Measurements from ENCODE around the gene SEMA5A. TPM values are rescaled to one million over a fixed set of nuclear protein-coding genes. Genes with fewer than 3 reads are reported as not detected.
A peak's percentile ranks its signal among the peaks of the same experiment; 100 is the strongest.

The SEMA5A gene
- total RNA-seq, 1 donor = 42.3 TPM

- no peak overlapping the region for H3K27ac ChIP-seq (ENCODE audit: low read depth, low read length)
- H4K20me1 ChIP-seq (ENCODE audit: insufficient read depth, low read length) = no peaks in the 10 kb centered on the region
- peaks cover 44% of the 10 kb centered on the region for H3K79me2 ChIP-seq (ENCODE audit: insufficient read depth, low read length)
- no peak for TF ChIP-seq CTCF (IDR thresholded peaks at IDR 0.05; ENCODE audit: extremely low read depth, low read depth, low read length)
- no peak overlapping the region for H3K4me3 ChIP-seq (ENCODE audit: insufficient read depth, low read length)
- DNase-seq (ENCODE audit: insufficient read length, low spot score, missing footprints) = no peak
- H2AFZ ChIP-seq (ENCODE audit: low read length) = no peak overlapping the region
- no peaks in the 10 kb centered on the region for H3K9me3 ChIP-seq (ENCODE audit: low read depth, low read length)
- H3K36me3 ChIP-seq (ENCODE audit: insufficient read depth, low read length) = no peaks in the 10 kb centered on the region
- H3K4me2 ChIP-seq (ENCODE audit: insufficient read depth, low read length) = no peak overlapping the region
- peaks cover 4% of the 10 kb centered on the region for H3K4me1 ChIP-seq (ENCODE audit: insufficient read depth, low read length)
- H3K27me3 ChIP-seq (ENCODE audit: insufficient read depth, low read length) = no peaks in the 10 kb centered on the region
Observed at GRCh38 chr5:9524941-9525340, 20.9 kb downstream of the SEMA5A start.

GRCh38 chr5:9523090-9523823 lies 22.6 kb downstream of the SEMA5A start:
- no peak for TF ChIP-seq CTCF (IDR thresholded peaks at IDR 0.05; ENCODE audit: extremely low read depth, low read depth, low read length)
- H3K27ac ChIP-seq (ENCODE audit: low read depth, low read length) = no peak overlapping the region
- H3K4me2 ChIP-seq (ENCODE audit: insufficient read depth, low read length) = no peak overlapping the region

GRCh38 chr5:9519537-9519936 lies 26.3 kb downstream of the SEMA5A start:
- DNase-seq (ENCODE audit: insufficient read length, low spot score, missing footprints) = peak; percentile 48
- Histone ChIP-seq H3K4me3 (ENCODE audit: insufficient read depth, low read length) (no peak overlapping the region), H3K27ac (ENCODE audit: low read depth, low read length) (no peak overlapping the region), H3K4me2 (ENCODE audit: insufficient read depth, low read length) (no peak overlapping the region), H3K9me3 (ENCODE audit: low read depth, low read length) (no peaks in the 10 kb centered on the region), H3K36me3 (ENCODE audit: insufficient read depth, low read length) (no peaks in the 10 kb centered on the region), H3K79me2 (ENCODE audit: insufficient read depth, low read length) (peaks cover 35% of the 10 kb centered on the region), H2AFZ (ENCODE audit: low read length) (no peak overlapping the region), H3K4me1 (ENCODE audit: insufficient read depth, low read length) (peaks cover 7% of the 10 kb centered on the region), H4K20me1 (ENCODE audit: insufficient read depth, low read length) (no peaks in the 10 kb centered on the region), H3K27me3 (ENCODE audit: insufficient read depth, low read length) (no peaks in the 10 kb centered on the region)
- no peak for TF ChIP-seq CTCF (IDR thresholded peaks at IDR 0.05; ENCODE audit: extremely low read depth, low read depth, low read length)

More at GRCh38 chr5:9523090-9523823, 22.6 kb downstream of the SEMA5A start:
- peak; percentile 35 for DNase-seq (ENCODE audit: insufficient read length, low spot score, missing footprints)
- H4K20me1 ChIP-seq (ENCODE audit: insufficient read depth, low read length) = no peaks in the 10 kb centered on the region
- H3K4me3 ChIP-seq (ENCODE audit: insufficient read depth, low read length) = no peak overlapping the region
- no peaks in the 10 kb centered on the region for H3K27me3 ChIP-seq (ENCODE audit: insufficient read depth, low read length)
- no peaks in the 10 kb centered on the region for H3K36me3 ChIP-seq (ENCODE audit: insufficient read depth, low read length)
- no peak overlapping the region for H2AFZ ChIP-seq (ENCODE audit: low read length)
- H3K9me3 ChIP-seq (ENCODE audit: low read depth, low read length) = no peaks in the 10 kb centered on the region
- H3K79me2 ChIP-seq (ENCODE audit: insufficient read depth, low read length) = peaks cover 36% of the 10 kb centered on the region
- peaks cover 7% of the 10 kb centered on the region for H3K4me1 ChIP-seq (ENCODE audit: insufficient read depth, low read length)

GRCh38 chr5:9516591-9516990 lies 29.3 kb downstream of the SEMA5A start:
- no peak overlapping the region for H3K27ac ChIP-seq (ENCODE audit: low read depth, low read length)
- H2AFZ ChIP-seq (ENCODE audit: low read length) = no peak overlapping the region
- no peaks in the 10 kb centered on the region for H3K36me3 ChIP-seq (ENCODE audit: insufficient read depth, low read length)
- H3K9me3 ChIP-seq (ENCODE audit: low read depth, low read length) = no peaks in the 10 kb centered on the region
- DNase-seq (ENCODE audit: insufficient read length, low spot score, missing footprints) = no peak
- no peak overlapping the region for H3K4me2 ChIP-seq (ENCODE audit: insufficient read depth, low read length)
- TF ChIP-seq CTCF (IDR thresholded peaks at IDR 0.05; ENCODE audit: extremely low read depth, low read depth, low read length) = peak; percentile 23
- peaks cover 11% of the 10 kb centered on the region for H3K4me1 ChIP-seq (ENCODE audit: insufficient read depth, low read length)
- H3K27me3 ChIP-seq (ENCODE audit: insufficient read depth, low read length) = no peaks in the 10 kb centered on the region
- H3K4me3 ChIP-seq (ENCODE audit: insufficient read depth, low read length) = no peak overlapping the region
- H4K20me1 ChIP-seq (ENCODE audit: insufficient read depth, low read length) = no peaks in the 10 kb centered on the region
- peaks cover 37% of the 10 kb centered on the region for H3K79me2 ChIP-seq (ENCODE audit: insufficient read depth, low read length)

Measured in osteoblast (primary cell).